HCT116 (cell line): ENCODE measurements around the gene IGSF9. TPM values are rescaled to one million over a fixed set of nuclear protein-coding genes. Genes with fewer than 3 reads are reported as not detected.

Source experiments
- ATAC-seq: fragments of 200-7000 bp; cut with Tn5 transposase; 2 replicates; pipeline ENCODE4 v1.9.1; 2020; ENCODE audit warnings: mild to moderate bottlenecking, moderate library complexity
- BruUV-seq: library from RNA; stranded (reverse); fragments of 400-500 nt; replicated peaks from 2 replicates; lab custom pipeline; 2021; lab: Mats Ljungman, UMichigan
- CTCF ChIA-PET: fragments of 300-600 bp; sonication (Branson Sonifier 250); formaldehyde crosslinking; loops from one replicate; lab custom pipeline; 2021; ENCODE audit warnings: antibody characterized with exemption; lab: Charles Lee
- POLR2A ChIA-PET: fragments of 300-600, 350-600 bp; sonication (Branson Sonifier 250); formaldehyde crosslinking; loops from one replicate; lab custom pipeline; 2021; ENCODE audit warnings: antibody characterized with exemption; lab: Charles Lee
- RAD21 ChIA-PET, 2 experiments: fragments of 300-600 bp; sonication (Branson Sonifier 250); formaldehyde crosslinking; loops; one replicate each; lab custom pipeline; 2023; ENCODE audit warnings: low total read pairs in 2 of 2; ENCODE audit not compliant: uncharacterized antibody in 2 of 2, unreplicated experiment in 2 of 2, low non-redundant PET in 1 of 2; lab: Charles Lee
- DNase-seq: peaks from one replicate; pipeline ENCODE4 v3.0.0-alpha.2; 2010; ENCODE audit warnings: low read depth, low spot score
- H2AFZ ChIP-seq: fragments of 200-600 bp; shearing (Covaris generic), sonication (generic); 2 replicates; pipeline ENCODE4 v1.6.1; 2017; ENCODE audit warnings: low read depth, mixed run types, mixed read lengths, antibody characterized with exemption, low read length; ENCODE audit not compliant: poor library complexity, severe bottlenecking
- H3K27ac ChIP-seq: 2 replicates; pipeline ENCODE4 v1.5.1; 2012; ENCODE audit warnings: low read depth, low read length
- H3K27me3 ChIP-seq: fragments of 200-600 bp; sonication (generic); 2 replicates; pipeline ENCODE4 v1.6.1; 2016; ENCODE audit warnings: mixed run types, low read length, mixed read lengths; ENCODE audit not compliant: insufficient read depth
- H3K36me3 ChIP-seq, 2 experiments: fragments of 200-500 bp in 1 of 2; fragments of 200-600 bp in 1 of 2; sonication (Bioruptor generic) in 1 of 2; sonication (generic) in 1 of 2; 2 replicates each; pipeline versions ENCODE4 v1.5.1 to v1.6.1; 2014 to 2016; ENCODE audit warnings: low read length in 2 of 2, inconsistent platforms in 1 of 2, mixed read lengths in 1 of 2, mixed run types in 1 of 2; ENCODE audit not compliant: insufficient read depth in 2 of 2, control insufficient read depth in 1 of 2
- H3K4me1 ChIP-seq, 2 experiments: fragments of 200-600 bp in 1 of 2; sonication (generic) in 1 of 2; 2 replicates each; pipeline versions ENCODE4 v1.5.1 to v1.6.1; 2012 to 2017; ENCODE audit warnings: low read length in 2 of 2, inconsistent platforms in 1 of 2, mild to moderate bottlenecking in 1 of 2, mixed read lengths in 1 of 2, mixed run types in 1 of 2, moderate library complexity in 1 of 2; ENCODE audit not compliant: insufficient read depth in 2 of 2, control insufficient read depth in 1 of 2
- H3K4me2 ChIP-seq: fragments of 200-600 bp; sonication (generic); 2 replicates; pipeline ENCODE4 v1.6.1; 2017; ENCODE audit warnings: mixed run types, low read length, mixed read lengths
- H3K4me3 ChIP-seq, 2 experiments: fragments of 200-600 bp in 1 of 2; sonication (generic) in 1 of 2; replicated peaks in 1 of 2; 2 replicates each; pipeline ENCODE4 v1.5.1; 2011 to 2016; ENCODE audit warnings: low read length in 2 of 2, control low read depth in 1 of 2, low read depth in 1 of 2, mild to moderate bottlenecking in 1 of 2, mixed read lengths in 1 of 2, mixed run types in 1 of 2
- H3K79me2 ChIP-seq: fragments of 200-600 bp; sonication (generic); 2 replicates; pipeline ENCODE4 v1.6.1; 2017; ENCODE audit warnings: mild to moderate bottlenecking, mixed run types, low read length, moderate library complexity, mixed read lengths; ENCODE audit not compliant: insufficient read depth
- H3K9ac ChIP-seq: fragments of 200-600 bp; sonication (generic); 2 replicates; pipeline ENCODE4 v1.6.1; 2016; ENCODE audit warnings: low read length, mixed read lengths
- H3K9me2 ChIP-seq: fragments of 200-600 bp; sonication (generic), shearing (Covaris generic); 2 replicates; pipeline ENCODE4 v1.6.1; 2017; ENCODE audit warnings: mixed run types, mild to moderate bottlenecking, moderate library complexity; ENCODE audit not compliant: insufficient read depth
- H3K9me3 ChIP-seq, 2 experiments: fragments of 200-500 bp in 1 of 2; fragments of 200-600 bp in 1 of 2; sonication (Bioruptor generic) in 1 of 2; sonication (generic) in 1 of 2; 2 replicates each; pipeline ENCODE4 v1.6.1; 2014 to 2017; ENCODE audit warnings: low read length in 2 of 2, mixed read lengths in 2 of 2, inconsistent platforms in 1 of 2, low read depth in 1 of 2, mild to moderate bottlenecking in 1 of 2, mixed run types in 1 of 2, moderate library complexity in 1 of 2; ENCODE audit not compliant: control insufficient read depth in 1 of 2, insufficient read depth in 1 of 2
- H4K20me1 ChIP-seq: fragments of 200-600 bp; sonication (generic), shearing (Covaris generic); 2 replicates; pipeline ENCODE4 v1.6.1; 2017; ENCODE audit warnings: mixed run types, mild to moderate bottlenecking, moderate library complexity; ENCODE audit not compliant: insufficient read depth
- CBX3 ChIP-seq: IDR thresholded peaks from 2 replicates; pipeline ENCODE4 v1.6.1; 2012; ENCODE audit warnings: low read depth
- CEBPB ChIP-seq: IDR thresholded peaks from 2 replicates; pipeline ENCODE4 v1.6.1; 2012; ENCODE audit warnings: low read depth
- CTCF ChIP-seq, 3 experiments: fragments of 200-600 bp in 1 of 3; sonication (generic) in 1 of 3; IDR thresholded peaks in 2 of 3; conservative IDR thresholded peaks in 1 of 3; 2 replicates each; pipeline ENCODE4 v1.5.1; 2012 to 2017; ENCODE audit warnings: low read depth in 2 of 3, low read length in 2 of 3, antibody characterized with exemption in 1 of 3, borderline replicate concordance in 1 of 3, control low read depth in 1 of 3, mild to moderate bottlenecking in 1 of 3, mixed read lengths in 1 of 3, mixed run types in 1 of 3, moderate library complexity in 1 of 3; ENCODE audit not compliant: insufficient read depth in 1 of 3
- EGR1 ChIP-seq: IDR thresholded peaks from 2 replicates; pipeline ENCODE4 v1.6.1; 2012; ENCODE audit warnings: low read depth
- EZH2 ChIP-seq: fragments of 200-600 bp; sonication (generic); IDR thresholded peaks from 2 replicates; pipeline ENCODE4 v1.6.1; 2017; ENCODE audit warnings: antibody characterized with exemption, mixed run types
- POLR2A ChIP-seq: IDR thresholded peaks from 2 replicates; pipeline ENCODE4 v1.7.0; 2011; ENCODE audit warnings: borderline replicate concordance; ENCODE audit not compliant: insufficient read depth, insufficient read length; ENCODE audit errors: extremely low read depth
- POLR2AphosphoS5 ChIP-seq: IDR thresholded peaks from 2 replicates; pipeline ENCODE4 v1.6.1; 2011; ENCODE audit warnings: mild to moderate bottlenecking, low read depth, low read length, moderate library complexity
- SIN3A ChIP-seq: IDR thresholded peaks from 2 replicates; pipeline ENCODE4 v1.6.1; 2012; ENCODE audit warnings: low read depth
- SRF ChIP-seq: IDR thresholded peaks from 2 replicates; pipeline ENCODE4 v1.6.1; 2012; ENCODE audit warnings: low read depth
- TCF7L2 ChIP-seq: IDR thresholded peaks from 2 replicates; pipeline ENCODE4 v1.7.0; 2011; ENCODE audit warnings: borderline replicate concordance, inconsistent platforms; ENCODE audit not compliant: insufficient read depth, insufficient read length; ENCODE audit errors: extremely low read depth
- YY1 ChIP-seq: IDR thresholded peaks from 2 replicates; pipeline ENCODE4 v1.6.1; 2011; ENCODE audit warnings: low read length, low read depth, moderate library complexity, mild to moderate bottlenecking; ENCODE audit not compliant: insufficient replicate concordance; ENCODE audit errors: extremely low read depth
- ZBTB33 ChIP-seq: IDR thresholded peaks from 2 replicates; pipeline ENCODE4 v1.6.1; 2011; ENCODE audit warnings: mild to moderate bottlenecking, low read length, moderate library complexity; ENCODE audit not compliant: insufficient replicate concordance; ENCODE audit errors: extremely low read depth
- intact Hi-C: fragments of 100-400 bp; cut with micrococcal nuclease; formaldehyde crosslinking; loops from 2 replicates; pipeline ENCODE4 v1.10.0; 2022
- total RNA-seq: library from RNA; stranded (reverse); gene quantifications from one replicate; pipeline ENCODE4 v1.2.1, GENCODE V29; 2021; ENCODE audit not compliant: unreplicated experiment
- TF ChIP-seq, protein P1 (sequence below): IDR thresholded peaks from 2 replicates; pipeline ENCODE4 v1.6.1; 2012

IGSF9 gene
- total RNA-seq, 1 experiment from 2014 or later: 10.3 TPM

- no peaks in the 10 kb centered on the region for H3K9me3 ChIP-seq
These were observed 2.2 kb downstream of the IGSF9 start for GRCh38 chr1:159943278-159943640.

DNA sequence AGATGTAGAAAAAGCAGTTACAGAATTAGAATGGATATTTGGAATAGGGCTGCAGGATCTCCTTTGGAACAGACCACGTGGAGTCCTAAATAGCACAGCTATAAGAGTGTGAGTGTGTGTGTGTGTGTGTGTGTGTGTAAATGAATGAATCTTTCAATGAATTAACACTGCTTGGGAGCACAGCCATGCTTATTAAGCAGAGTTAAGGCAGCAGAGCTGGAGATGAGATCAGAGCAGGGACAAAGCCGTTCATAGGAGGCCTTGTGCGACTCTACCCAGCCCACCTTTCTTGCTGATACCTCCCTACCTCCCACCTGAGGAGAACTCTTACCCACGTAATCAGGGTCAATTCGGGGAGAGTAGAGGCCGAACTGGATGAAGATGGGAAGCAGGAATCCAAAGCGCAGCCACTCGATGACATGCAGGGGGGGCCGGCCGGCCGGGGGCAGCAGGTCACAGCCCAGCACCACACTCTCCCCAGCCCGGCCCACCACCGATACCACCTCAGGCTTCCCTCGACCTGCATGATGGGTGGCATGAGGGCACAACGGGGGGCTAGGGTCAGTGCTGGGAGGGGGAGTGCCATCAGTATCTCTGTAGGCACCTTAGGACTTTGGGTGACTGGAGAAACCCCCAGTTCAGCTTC lies 2.7 kb downstream of the IGSF9 start:
- CTCF ChIA-PET: interaction anchor here (2.4 kb wide), 1 partner anchor 65 kb away, joined by 10 read pairs; no protein-coding TSS in a partner anchor
- DNase-seq (no peak), ATAC-seq (no peak)
- BruUV-seq: no TSS peak
- H4K20me1 ChIP-seq: no peaks in the 10 kb centered on the region
- H3K27ac ChIP-seq: no peak overlapping the region
- H3K9me3 ChIP-seq: no peaks in the 10 kb centered on the region
- H3K27me3 ChIP-seq: no peaks in the 10 kb centered on the region
- no peaks in the 10 kb centered on the region for H3K9me2 ChIP-seq
- H3K4me1 ChIP-seq: peaks cover 14 to 25% of the 10 kb centered on the region in 2 experiments
- no peak overlapping the region for H2AFZ ChIP-seq
- POLR2A ChIA-PET: no interaction called here
- intact Hi-C loops: no loop called here
- no peak overlapping the region for H3K9ac ChIP-seq
- no peak for TF ChIP-seq SRF
- TF ChIP-seq TCF7L2: no peak
- TF ChIP-seq POLR2AphosphoS5: no peak
- TF ChIP-seq YY1: no peak
- TF ChIP-seq, protein P1, sequence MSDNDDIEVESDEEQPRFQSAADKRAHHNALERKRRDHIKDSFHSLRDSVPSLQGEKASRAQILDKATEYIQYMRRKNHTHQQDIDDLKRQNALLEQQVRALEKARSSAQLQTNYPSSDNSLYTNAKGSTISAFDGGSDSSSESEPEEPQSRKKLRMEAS: no peak
- no peak for TF ChIP-seq SIN3A
- no peak for TF ChIP-seq ZBTB33
- no peak for TF ChIP-seq CEBPB
- TF ChIP-seq CTCF (IDR thresholded peaks at IDR 0.05 in 2 of 3, conservative IDR thresholded peaks at IDR 0.05 in 1 of 3; ENCODE audit: borderline replicate concordance in 1 of 3, insufficient read depth in 1 of 3, low read depth in 2 of 3, low read length in 2 of 3): no peak
- no peak for TF ChIP-seq POLR2A
- no peak for TF ChIP-seq EGR1
- TF ChIP-seq EZH2: no peak
- TF ChIP-seq CBX3: no peak
- TF ChIP-seq, all 23 proteins: peak for 0
- no peaks in the 10 kb centered on the region for H3K36me3 ChIP-seq
- no peak overlapping the region for H3K4me3 ChIP-seq
- no peaks in the 10 kb centered on the region for H3K79me2 ChIP-seq
- RAD21 ChIA-PET: no interaction called here
- no peak overlapping the region for H3K4me2 ChIP-seq

More at GRCh38 chr1:159943278-159943640, 2.2 kb downstream of the IGSF9 start:
- Histone ChIP-seq H3K36me3 (no peaks in the 10 kb centered on the region), H3K4me3 (no peak overlapping the region), H3K27me3 (no peaks in the 10 kb centered on the region), H3K4me2 (no peak overlapping the region), H3K79me2 (no peaks in the 10 kb centered on the region), H3K4me1 (peaks cover 14 to 25% of the 10 kb centered on the region in 2 experiments), H4K20me1 (no peaks in the 10 kb centered on the region), H3K9ac (no peak overlapping the region), H2AFZ (no peak overlapping the region), H3K9me2 (no peaks in the 10 kb centered on the region), H3K27ac (no peak overlapping the region)
- BruUV-seq: no TSS peak
- RAD21 ChIA-PET: no interaction called here
- ATAC-seq (no peak), DNase-seq (no peak)
- POLR2A ChIA-PET: no interaction called here
- intact Hi-C loops: no loop called here
- CTCF ChIA-PET: interaction anchor here (2.4 kb wide), 1 partner anchor 64 kb away, joined by 10 read pairs; no protein-coding TSS in a partner anchor
- TF ChIP-seq EZH2: no peak
- TF ChIP-seq, protein P1: no peak
